Omental fat pad (tissue), 4 donors: ENCODE data around the gene CACNA1G. TPM values are rescaled to one million over a fixed set of nuclear protein-coding genes. Genes with fewer than 3 reads are reported as not detected.
A peak's percentile ranks its signal among the peaks of the same experiment; 100 is the strongest.

Source experiments
- ATAC-seq: fragments of 150-250 bp; one replicate; pipeline ENCODE4 v1.9.1; 2016; ENCODE audit warnings: mild to moderate bottlenecking, moderate library complexity; ENCODE audit not compliant: low FRiP score
- DNase-seq: peaks from one replicate; pipeline ENCODE4 v3.0.0-alpha.2; 2019; ENCODE audit warnings: low spot score
- total RNA-seq, 4 donors: library from RNA; depleted of rRNA; stranded (reverse); fragments of >200 nt; gene quantifications; one replicate each; pipeline ENCODE4 v1.1.0, GENCODE V29; 2016
- TF ChIP-seq, protein P1 (sequence below), 3 donors: fragments of 450-650 bp; IDR thresholded peaks; one replicate each; pipeline ENCODE4 v1.5.1; 2016 to 2017; ENCODE audit warnings: antibody characterized with exemption in 3 of 3, mild to moderate bottlenecking in 3 of 3, moderate library complexity in 2 of 3

The CACNA1G gene
- total RNA-seq, 4 donors from 2014 or later, result 0.32 to 3.8 (median 1.2) TPM

DNA sequence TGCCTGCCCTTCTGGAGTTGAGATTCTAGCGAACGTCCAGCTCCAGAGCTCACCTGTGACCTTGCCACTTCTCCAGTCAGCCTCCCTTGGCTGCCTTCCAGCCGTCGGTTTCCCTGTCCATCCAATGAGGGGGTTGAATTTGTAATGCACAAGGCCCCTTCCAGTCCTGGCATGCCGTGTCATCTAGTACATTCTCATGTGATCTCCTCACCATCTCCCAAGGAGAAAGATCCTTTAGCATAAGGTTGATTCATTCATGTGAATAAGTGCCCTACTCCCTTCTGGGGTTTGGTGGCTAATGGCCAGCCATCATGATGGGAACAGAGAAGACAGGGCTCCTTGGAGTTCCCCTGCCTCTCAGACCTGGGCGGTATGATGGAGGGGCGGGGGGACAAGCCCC, 55.3 kb downstream of the CACNA1G start:
- DNase-seq (no peak), ATAC-seq (no peak)
- TF ChIP-seq, protein P1, sequence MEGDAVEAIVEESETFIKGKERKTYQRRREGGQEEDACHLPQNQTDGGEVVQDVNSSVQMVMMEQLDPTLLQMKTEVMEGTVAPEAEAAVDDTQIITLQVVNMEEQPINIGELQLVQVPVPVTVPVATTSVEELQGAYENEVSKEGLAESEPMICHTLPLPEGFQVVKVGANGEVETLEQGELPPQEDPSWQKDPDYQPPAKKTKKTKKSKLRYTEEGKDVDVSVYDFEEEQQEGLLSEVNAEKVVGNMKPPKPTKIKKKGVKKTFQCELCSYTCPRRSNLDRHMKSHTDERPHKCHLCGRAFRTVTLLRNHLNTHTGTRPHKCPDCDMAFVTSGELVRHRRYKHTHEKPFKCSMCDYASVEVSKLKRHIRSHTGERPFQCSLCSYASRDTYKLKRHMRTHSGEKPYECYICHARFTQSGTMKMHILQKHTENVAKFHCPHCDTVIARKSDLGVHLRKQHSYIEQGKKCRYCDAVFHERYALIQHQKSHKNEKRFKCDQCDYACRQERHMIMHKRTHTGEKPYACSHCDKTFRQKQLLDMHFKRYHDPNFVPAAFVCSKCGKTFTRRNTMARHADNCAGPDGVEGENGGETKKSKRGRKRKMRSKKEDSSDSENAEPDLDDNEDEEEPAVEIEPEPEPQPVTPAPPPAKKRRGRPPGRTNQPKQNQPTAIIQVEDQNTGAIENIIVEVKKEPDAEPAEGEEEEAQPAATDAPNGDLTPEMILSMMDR (IDR thresholded peaks at IDR 0.05), result no peak

GRCh38 chr17:50618300-50618699, 57.8 kb downstream of the CACNA1G start:
- DNase-seq (no peak), ATAC-seq (peak; percentile 46)
- TF ChIP-seq, protein P1 (IDR thresholded peaks at IDR 0.05), result no peak

- DNase-seq (no peak), ATAC-seq (peak; percentile 28)
- TF ChIP-seq, protein P1 (IDR thresholded peaks at IDR 0.05), result no peak
These were observed 58.4 kb downstream of the CACNA1G start for GRCh38 chr17:50618941-50619340.

GRCh38 chr17:50619489-50619888, 59.0 kb downstream of the CACNA1G start:
- DNase-seq (no peak), ATAC-seq (no peak)
- TF ChIP-seq, protein P1 (IDR thresholded peaks at IDR 0.05), result no peak

- no peak for ATAC-seq
- TF ChIP-seq, protein P1 (IDR thresholded peaks at IDR 0.05), result no peak
- DNase-seq, result no peak
These were observed 59.7 kb downstream of the CACNA1G start for GRCh38 chr17:50620237-50620636.

- ATAC-seq (no peak), DNase-seq (no peak)
- TF ChIP-seq, protein P1 (IDR thresholded peaks at IDR 0.05), result no peak
These were observed 60.3 kb downstream of the CACNA1G start for GRCh38 chr17:50620858-50621257.

DNA sequence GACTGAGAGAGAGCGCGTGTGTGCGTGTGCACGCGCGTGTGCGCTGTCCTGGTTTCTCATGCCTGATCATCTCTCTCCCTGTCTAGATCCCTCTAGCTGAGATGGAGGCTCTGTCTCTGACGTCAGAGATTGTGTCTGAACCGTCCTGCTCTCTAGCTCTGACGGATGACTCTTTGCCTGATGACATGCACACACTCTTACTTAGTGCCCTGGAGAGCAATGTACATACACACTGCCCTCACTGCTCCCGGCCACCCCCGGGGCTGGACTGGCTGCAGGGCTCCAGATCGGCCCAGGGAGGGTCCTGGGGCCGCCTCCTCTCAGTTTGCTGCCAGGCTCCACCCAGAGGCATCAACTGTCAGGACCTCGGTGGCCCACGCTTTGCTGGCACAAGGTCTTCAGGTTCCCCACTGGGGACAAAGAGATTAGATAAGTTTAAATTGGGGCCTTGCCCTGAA, 61.1 kb downstream of the CACNA1G start:
- DNase-seq (no peak), ATAC-seq (peak; percentile 34)
- TF ChIP-seq, protein P1 (IDR thresholded peaks at IDR 0.05), result no peak
